ENCODE measurements around the gene KNSTRN. TPM values are rescaled to one million over a fixed set of nuclear protein-coding genes. Genes with fewer than 3 reads are reported as not detected.

The KNSTRN gene
- total and polyA plus RNA-seq, 2 of the 4 experiments (the other 2 are of a cell fraction): 33.1 to 73.5 TPM

GRCh38 chr15:40357723-40358470 lies 24.6 kb upstream of the KNSTRN start, which contains the start of gene DISP2:
Gene DISP2 (plus strand): TSS chr15:40358219. CDS start chr15:40358322, 103 bp downstream.
- Histone ChIP-seq H3K36me3 (ENCODE audit: control insufficient read depth, insufficient read depth, low read length) (no peaks in the 10 kb centered on the region), H3K18ac (ENCODE audit: low read depth, low read length) (no peak within 1 kb of the TSS), H3K27ac (ENCODE audit: insufficient read depth, low read length) (no peak within 1 kb of the TSS; the same call in 1 of the 2 replicates), H3K9ac (ENCODE audit: low read depth, low read length) (no peak within 1 kb of the TSS; the same call in 1 of the 2 replicates), H3K56ac (ENCODE audit: extremely low read depth, insufficient read depth, low read length) (no peak within 1 kb of the TSS), H3K9me1 (ENCODE audit: insufficient read depth, low read length) (no peaks in the 10 kb centered on the region), H3K4me1 (ENCODE audit: control insufficient read depth, insufficient read depth, low read length) (peaks cover 6% of the 10 kb centered on the region; the same call in 1 of the 2 replicates), H2AK5ac (ENCODE audit: low read depth, low read length) (no peak within 1 kb of the TSS), H2AFZ (replicated peaks; ENCODE audit: low read length, poor library complexity) (peak within 1 kb of the TSS; percentile 99), H3K4me2 (ENCODE audit: low read depth, low read length) (peak within 1 kb of the TSS; percentile 96), H3K4me3 (ENCODE audit: insufficient read depth, low read depth, low read length) (peak within 1 kb of the TSS; percentile 63), H2BK5ac (ENCODE audit: low read depth, low read length, poor library complexity, severe bottlenecking) (no peak within 1 kb of the TSS), H4K91ac (ENCODE audit: insufficient read depth, low read depth, low read length) (no peak within 1 kb of the TSS), H3K9me3 (ENCODE audit: control insufficient read depth, insufficient read depth, low read length) (no peaks in the 10 kb centered on the region), H4K20me1 (ENCODE audit: insufficient read depth, low read length) (no peaks in the 10 kb centered on the region), H2BK20ac (ENCODE audit: low read depth, low read length) (no peak within 1 kb of the TSS), H2AK9ac (replicated peaks; ENCODE audit: low read depth, low read length, poor library complexity) (peak within 1 kb of the TSS; percentile 45), H3K14ac (replicated peaks; ENCODE audit: low read depth, low read length) (no peak within 1 kb of the TSS), H3K27me3 (ENCODE audit: control insufficient read depth, insufficient read depth, low read length) (peaks cover 26% of the 10 kb centered on the region), H3K23ac (ENCODE audit: low read depth, low read length) (peak within 1 kb of the TSS; percentile 79), H4K8ac (ENCODE audit: low read depth in 2 of 2, low read length in 2 of 2) (peak within 1 kb of the TSS in 1 of 2 experiments; percentile 84; a peak in 1 of 4 replicates), H3K4ac (ENCODE audit: low read depth, low read length) (0 out of 2 replicates have a peak within 1 kb of the TSS, but pooled peaks have one; percentile 43), H2BK120ac (ENCODE audit: low read depth, low read length) (no peak within 1 kb of the TSS), H3K79me1 (ENCODE audit: low read depth in 1 of 2, low read length in 2 of 2) (no peaks in the 10 kb centered on the region), H2BK15ac (ENCODE audit: low read depth, low read length) (no peak within 1 kb of the TSS), H4K5ac (ENCODE audit: low read depth, low read length) (no peak within 1 kb of the TSS)
- in situ Hi-C loops (cut with MboI; ENCODE audit: low sequenced_read_pairs) (no loop called here), intact Hi-C loops (cut with micrococcal nuclease) (loop anchor here (2.0 kb wide), 1 partner anchor 17 kb away; the partner anchor contains the start of gene CCDC9B), dilution Hi-C loops (cut with HindIII; ENCODE audit: low sequenced_read_pairs, unreplicated experiment) (no loop called here)
- CTCF ChIA-PET: interaction anchor here (1.7 to 4.2 kb wide), 2 partner anchors 11 to 14 kb away, joined by 5 to 15 read pairs; no protein-coding TSS in a partner anchor
- peak; percentile 96 for ATAC-seq (ENCODE audit: low read depth)
- TF ChIP-seq NFE2L2 (IDR thresholded peaks at IDR 0.05; ENCODE audit: low read depth, low read length) (no peak), MXI1 (IDR thresholded peaks at IDR 0.05; ENCODE audit: borderline replicate concordance, low read depth, low read length) (peak; percentile 98)
- WGBS, 2 experiments (ENCODE audit: extremely low coverage in 2 of 2, insufficient read length in 1 of 2): 1% methylated on average over 21 of the region's 82 CpGs; no CpG with 5 or more reads in 1 of the 2 experiments
- POLR2A ChIA-PET (ENCODE audit: unreplicated experiment): interaction anchor here (0.6 to 0.9 kb wide), 2 partner anchors 16 to 26 kb away, joined by 3 read pairs; no protein-coding TSS in a partner anchor
- no TSS peak for BruUV-seq (replicated peaks)
- peak; percentile 67 for DNase-seq
